CD4-positive, CD25-positive, alpha-beta regulatory T cell (primary cell): ENCODE results near the gene PSMA1. TPM values are rescaled to one million over a fixed set of nuclear protein-coding genes. Genes with fewer than 3 reads are reported as not detected.
"Not testable (repeated sequence)": the region's sequence is repeated elsewhere in the genome, so short reads cannot be mapped to it uniquely, and the experiment has no call there.

Experiments
- ATAC-seq, 2 donors: fragments of 150-1000 bp; cut with Tn5 transposase; one replicate each; pipeline ENCODE4 v1.10.0; 2021; ENCODE audit warnings: low read depth in 2 of 2, moderate number of reproducible peaks in 2 of 2, moderate library complexity in 1 of 2
- DNase-seq, 3 donors: peaks; one replicate each; pipeline versions ENCODE4 v3.0.0 to v3.0.0-alpha.2; 2012 to 2022; ENCODE audit warnings: mixed read lengths in 1 of 3
- H3K27ac ChIP-seq: one replicate; pipeline ENCODE4 v1.7.0; 2013; ENCODE audit warnings: mild to moderate bottlenecking, low read length; ENCODE audit not compliant: insufficient read depth, poor library complexity, severe bottlenecking
- H3K27me3 ChIP-seq: one replicate; pipeline ENCODE4 v1.7.0; 2013; ENCODE audit warnings: low read length; ENCODE audit not compliant: control insufficient read depth, insufficient read depth
- H3K36me3 ChIP-seq: one replicate; pipeline ENCODE4 v1.7.0; 2013; ENCODE audit warnings: mild to moderate bottlenecking, low read length, moderate library complexity; ENCODE audit not compliant: control insufficient read depth, insufficient read depth
- H3K4me1 ChIP-seq: 2 replicates; pipeline ENCODE4 v1.7.0; 2013; ENCODE audit warnings: mild to moderate bottlenecking, low read length; ENCODE audit not compliant: insufficient read depth, control insufficient read depth, poor library complexity, severe bottlenecking
- H3K4me3 ChIP-seq: one replicate; pipeline ENCODE4 v1.7.0; 2013; ENCODE audit warnings: low read depth, mild to moderate bottlenecking, low read length, moderate library complexity
- H3K9me3 ChIP-seq, 2 experiments: 1 replicate in 1 of 2; 2 replicates in 1 of 2; pipeline ENCODE4 v1.7.0; 2013; ENCODE audit warnings: low read length in 2 of 2, mild to moderate bottlenecking in 1 of 2, moderate library complexity in 1 of 2; ENCODE audit not compliant: control insufficient read depth in 2 of 2
- H3K27ac Mint-ChIP-seq, 3 donors: one replicate each; pipeline ENCODE4 v1.8.0; 2020 to 2022; ENCODE audit warnings: mild to moderate bottlenecking in 3 of 3, mixed read lengths in 3 of 3, moderate library complexity in 2 of 3
- H3K27me3 Mint-ChIP-seq: one replicate; pipeline ENCODE4 v1.8.0; 2022; ENCODE audit warnings: mild to moderate bottlenecking, mixed read lengths
- H3K36me3 Mint-ChIP-seq: one replicate; pipeline ENCODE4 v1.8.0; 2020; ENCODE audit warnings: mixed read lengths
- H3K4me1 Mint-ChIP-seq, 4 donors: one replicate each; pipeline ENCODE4 v1.8.0; 2020 to 2022; ENCODE audit warnings: mixed read lengths in 4 of 4, mild to moderate bottlenecking in 1 of 4
- H3K4me3 Mint-ChIP-seq, 4 donors: one replicate each; pipeline ENCODE4 v1.8.0; 2020 to 2022; ENCODE audit warnings: mild to moderate bottlenecking in 4 of 4, mixed read lengths in 4 of 4, moderate library complexity in 3 of 4
- H3K9me3 Mint-ChIP-seq, 7 donors: one replicate each; pipeline ENCODE4 v1.8.0; 2020 to 2022; ENCODE audit warnings: mixed read lengths in 7 of 7, mild to moderate bottlenecking in 3 of 7, moderate library complexity in 2 of 7
- polyA plus RNA-seq, 4 donors: library from polyadenylated mRNA; unstranded; fragments of 300-500 nt; fragmentation: Illumina TruSeq; gene quantifications; one replicate each; pipeline ENCODE4 v1.2.3, GENCODE V29; 2021
- total RNA-seq: library from RNA; stranded (reverse); gene quantifications from one replicate; pipeline ENCODE4 v1.2.3, GENCODE V29; 2022

PSMA1 gene
- 190 TPM for total RNA-seq
- 100 to 1,000 TPM; 163 to 224 (median 195) TPM for polyA plus RNA-seq

- Histone ChIP-seq H3K27ac (peak within 1 kb of the TSS; percentile 91), H3K9me3 (no peaks in the 10 kb centered on the region), H3K4me3 (peak within 1 kb of the TSS; percentile 93), H3K27me3 (no peaks in the 10 kb centered on the region), H3K4me1 (peaks cover 18% of the 10 kb centered on the region), H3K36me3 (peaks cover 27% of the 10 kb centered on the region)
- peaks cover 25 to 40% (median 31%) of the 10 kb centered on the region in 4 donors for H3K4me1 Mint-ChIP-seq
- peak; percentile 86 to 95 (median 87) for DNase-seq
- H3K9me3 Mint-ChIP-seq = no peaks in the 10 kb centered on the region
- peak within 1 kb of the TSS; percentile 95 to 99 (median 97) for H3K27ac Mint-ChIP-seq
- H3K36me3 Mint-ChIP-seq = peaks cover 17% of the 10 kb centered on the region
- peak within 1 kb of the TSS; percentile 98 to 99 (median 98) for H3K4me3 Mint-ChIP-seq
- no peaks in the 10 kb centered on the region for H3K27me3 Mint-ChIP-seq
- ATAC-seq = peak; percentile 95 to 96
Measured at GRCh38 chr11:14519917-14520746, at the start of gene PSMA1. TSS of gene PSMA1 (minus strand) at chr11:14520386. CDS start at chr11:14520299, 87 bp downstream.

- H3K4me1 Mint-ChIP-seq = peaks cover 43 to 85% (median 55%) of the 10 kb centered on the region in 4 donors
- H3K4me3 ChIP-seq = peak overlapping the region; percentile 37
- not testable (repeated sequence) for H3K27me3 Mint-ChIP-seq, H3K36me3 ChIP-seq, H3K27me3 ChIP-seq, ATAC-seq, H3K27ac ChIP-seq, H3K9me3 ChIP-seq
- H3K36me3 Mint-ChIP-seq = peaks cover 34% of the 10 kb centered on the region
- DNase-seq = peak in 2 of 3 donors; percentile 68 to 84
- peak overlapping the region; percentile 22 to 90 (median 88) for H3K27ac Mint-ChIP-seq
- peaks cover 0 to 59% (median 20%) of the 10 kb centered on the region in 7 donors for H3K9me3 Mint-ChIP-seq
- H3K4me1 ChIP-seq = peaks cover 17% of the 10 kb centered on the region
- H3K4me3 Mint-ChIP-seq = peak overlapping the region; percentile 42 to 83 (median 66)
Measured at GRCh38 chr11:14569516-14569915, 49.3 kb upstream of the PSMA1 start.

- Mint-ChIP-seq H3K36me3 (peaks cover 25% of the 10 kb centered on the region), H3K4me3 (peak overlapping the region in 3 of 4 donors; percentile 0 to 42 (median 23)), H3K4me1 (peaks cover 43 to 83% (median 58%) of the 10 kb centered on the region in 4 donors), H3K27me3 (no peaks in the 10 kb centered on the region), H3K9me3 (peaks cover 0 to 42% (median 14%) of the 10 kb centered on the region in 7 donors), H3K27ac (peak overlapping the region in 2 of 3 donors; percentile 79 to 90)
- H3K4me1 ChIP-seq = peaks cover 17% of the 10 kb centered on the region
- H3K27ac ChIP-seq = peak overlapping the region; percentile 5
- ATAC-seq (no peak), DNase-seq (no peak)
- H3K4me3 ChIP-seq = no peak overlapping the region
- H3K27me3 ChIP-seq = no peaks in the 10 kb centered on the region
- peaks cover 3 to 8% of the 10 kb centered on the region in 2 experiments for H3K9me3 ChIP-seq
- peaks cover 2% of the 10 kb centered on the region for H3K36me3 ChIP-seq
Measured at GRCh38 chr11:14567064-14567651, 47.0 kb upstream of the PSMA1 start.

- no peak for ATAC-seq
- H3K27ac ChIP-seq = peak overlapping the region; percentile 5
- Mint-ChIP-seq H3K9me3 (peaks cover 0 to 35% (median 10%) of the 10 kb centered on the region in 7 donors), H3K4me1 (peaks cover 43 to 84% (median 64%) of the 10 kb centered on the region in 4 donors), H3K27ac (peak overlapping the region; percentile 79 to 90 (median 85)), H3K4me3 (peak overlapping the region in 3 of 4 donors; percentile 4 to 51 (median 18)), H3K27me3 (no peaks in the 10 kb centered on the region), H3K36me3 (peaks cover 24% of the 10 kb centered on the region)
- DNase-seq = no peak
- peaks cover 0 to 4% of the 10 kb centered on the region in 2 experiments for H3K9me3 ChIP-seq
- peaks cover 17% of the 10 kb centered on the region for H3K4me1 ChIP-seq
- H3K4me3 ChIP-seq = no peak overlapping the region
- H3K36me3 ChIP-seq = peaks cover 2% of the 10 kb centered on the region
- no peaks in the 10 kb centered on the region for H3K27me3 ChIP-seq
Measured at GRCh38 chr11:14566331-14567063, 46.3 kb upstream of the PSMA1 start.

- Histone ChIP-seq H3K36me3 (peaks cover 2% of the 10 kb centered on the region), H3K4me1 (peaks cover 17% of the 10 kb centered on the region), H3K4me3 (no peak overlapping the region), H3K27me3 (no peaks in the 10 kb centered on the region), H3K9me3 (peaks cover 0 to 4% of the 10 kb centered on the region in 2 experiments), H3K27ac (no peak overlapping the region)
- peak overlapping the region in 1 of 4 donors; percentile 17 for H3K4me3 Mint-ChIP-seq
- H3K4me1 Mint-ChIP-seq = peaks cover 43 to 85% (median 66%) of the 10 kb centered on the region in 4 donors
- ATAC-seq (no peak), DNase-seq (no peak)
- peaks cover 28% of the 10 kb centered on the region for H3K36me3 Mint-ChIP-seq
- H3K9me3 Mint-ChIP-seq = peaks cover 0 to 31% (median 10%) of the 10 kb centered on the region in 7 donors
- no peaks in the 10 kb centered on the region for H3K27me3 Mint-ChIP-seq
- H3K27ac Mint-ChIP-seq = peak overlapping the region in 2 of 3 donors; percentile 79 to 85
Measured at GRCh38 chr11:14565845-14566244, 45.7 kb upstream of the PSMA1 start.

- no peaks in the 10 kb centered on the region for H3K27me3 ChIP-seq
- peaks cover 0 to 3% (median 0%) of the 10 kb centered on the region in 7 donors for H3K9me3 Mint-ChIP-seq
Measured at GRCh38 chr11:14555818-14556217, 35.6 kb upstream of the PSMA1 start.

GRCh38 chr11:14554959-14555358 is 34.8 kb upstream of the PSMA1 start:
- H3K9me3 Mint-ChIP-seq = peaks cover 0 to 3% (median 0%) of the 10 kb centered on the region in 7 donors
- ATAC-seq = peak; percentile 89 to 91
- no peaks in the 10 kb centered on the region for H3K36me3 ChIP-seq
- H3K27ac ChIP-seq = peak overlapping the region; percentile 58
- H3K4me3 ChIP-seq = peak overlapping the region; percentile 71
- peak overlapping the region in 3 of 4 donors; percentile 37 to 71 (median 53) for H3K4me3 Mint-ChIP-seq
- no peaks in the 10 kb centered on the region for H3K9me3 ChIP-seq
- peak in 2 of 3 donors; percentile 78 to 85 for DNase-seq
- peaks cover 38% of the 10 kb centered on the region for H3K36me3 Mint-ChIP-seq
- peaks cover 22 to 56% (median 34%) of the 10 kb centered on the region in 4 donors for H3K4me1 Mint-ChIP-seq
- H3K27ac Mint-ChIP-seq = peak overlapping the region; percentile 81 to 86 (median 82)
- no peaks in the 10 kb centered on the region for H3K27me3 Mint-ChIP-seq
- peaks cover 23% of the 10 kb centered on the region for H3K4me1 ChIP-seq
- no peaks in the 10 kb centered on the region for H3K27me3 ChIP-seq

More at GRCh38 chr11:14555818-14556217, 35.6 kb upstream of the PSMA1 start:
- peak overlapping the region; percentile 58 for H3K27ac ChIP-seq
- no peak for ATAC-seq
- H3K36me3 ChIP-seq = no peaks in the 10 kb centered on the region
- DNase-seq = no peak
- Mint-ChIP-seq H3K4me3 (peak overlapping the region in 2 of 4 donors; percentile 24 to 26), H3K36me3 (peaks cover 37% of the 10 kb centered on the region), H3K27me3 (no peaks in the 10 kb centered on the region), H3K27ac (peak overlapping the region; percentile 81 to 94 (median 86)), H3K4me1 (peaks cover 22 to 62% (median 34%) of the 10 kb centered on the region in 4 donors)
- peaks cover 23% of the 10 kb centered on the region for H3K4me1 ChIP-seq
- no peaks in the 10 kb centered on the region for H3K9me3 ChIP-seq
- H3K4me3 ChIP-seq = peak overlapping the region; percentile 71
